HG02885 (cell line): Measurements from ENCODE around the gene PCDH9.

Experiments used
- ATAC-seq: cut with Tn5 transposase; IDR thresholded peaks from one replicate; pipeline ENCODE4 v1.9.1; 2021; ENCODE audit warnings: mild to moderate bottlenecking; ENCODE audit not compliant: unreplicated experiment, poor library complexity

The PCDH9 gene

DNA sequence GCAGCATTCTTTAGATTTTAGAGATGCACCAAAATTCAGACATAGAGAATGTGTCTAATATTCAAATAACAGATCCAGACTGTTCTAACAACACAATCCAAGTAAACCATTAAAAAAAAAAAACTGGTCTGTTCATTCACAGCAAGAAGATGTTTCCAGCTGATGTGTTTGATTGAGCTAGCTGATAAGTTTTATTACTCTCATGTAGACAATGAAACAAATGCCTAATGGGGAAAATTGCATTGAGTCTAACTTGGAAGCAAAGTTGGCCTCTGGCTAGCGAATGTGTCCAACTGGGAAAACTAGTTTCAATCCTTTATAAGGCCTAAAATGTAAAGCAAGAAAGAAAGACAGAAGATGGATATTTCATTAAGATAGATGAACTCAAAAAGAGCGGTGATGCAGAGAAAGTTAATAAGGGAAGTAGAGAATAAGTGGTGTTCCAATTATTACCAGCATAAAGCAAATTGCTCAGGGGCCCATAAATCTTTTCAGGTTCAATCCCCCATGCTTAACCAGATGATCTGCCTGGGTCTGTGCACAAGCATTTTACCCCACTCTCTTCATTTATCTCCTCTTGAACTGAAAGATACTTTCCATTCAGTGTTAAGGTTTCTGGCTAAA, 54.2 kb downstream of the PCDH9 start:
- no peak for ATAC-seq

DNA sequence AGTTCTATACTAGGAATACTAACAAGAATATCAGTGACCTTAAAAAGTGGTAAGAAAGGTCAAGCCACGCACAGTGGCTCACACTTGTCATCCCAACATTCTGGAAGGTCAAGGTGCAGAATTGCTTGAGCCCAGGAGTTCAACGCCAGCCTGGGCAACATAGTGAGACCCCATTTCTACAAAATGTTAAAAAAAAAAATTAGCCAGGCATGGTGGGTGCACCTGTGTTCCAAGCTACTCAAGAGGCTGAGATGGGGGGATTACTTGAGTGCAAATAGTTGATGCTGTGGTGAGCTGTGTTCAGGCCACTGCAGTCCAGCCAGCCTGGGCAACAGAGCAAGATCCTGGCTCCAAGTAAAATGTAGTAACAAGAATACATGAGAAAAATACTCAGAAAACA, 61.8 kb downstream of the PCDH9 start:
- ATAC-seq, result no peak

DNA sequence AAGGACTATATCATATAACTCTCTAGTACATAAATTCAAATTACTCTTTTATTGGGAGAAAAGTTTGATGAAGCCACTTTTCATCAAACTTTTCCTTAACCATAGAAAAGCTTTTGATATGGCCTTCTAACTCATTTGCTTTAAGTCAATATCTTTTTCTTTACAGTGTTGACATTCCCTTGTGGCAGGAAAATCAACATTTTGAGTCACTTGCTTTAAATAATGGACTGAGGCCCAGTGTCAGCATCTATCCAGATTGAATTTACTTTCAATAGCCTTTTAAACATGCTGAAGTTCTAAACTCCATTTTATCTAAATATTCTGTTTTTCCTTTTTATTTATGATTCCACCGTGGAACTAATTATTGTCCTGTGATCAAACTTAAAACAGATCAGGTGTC, 62.7 kb downstream of the PCDH9 start:
- ATAC-seq, result no peak

DNA sequence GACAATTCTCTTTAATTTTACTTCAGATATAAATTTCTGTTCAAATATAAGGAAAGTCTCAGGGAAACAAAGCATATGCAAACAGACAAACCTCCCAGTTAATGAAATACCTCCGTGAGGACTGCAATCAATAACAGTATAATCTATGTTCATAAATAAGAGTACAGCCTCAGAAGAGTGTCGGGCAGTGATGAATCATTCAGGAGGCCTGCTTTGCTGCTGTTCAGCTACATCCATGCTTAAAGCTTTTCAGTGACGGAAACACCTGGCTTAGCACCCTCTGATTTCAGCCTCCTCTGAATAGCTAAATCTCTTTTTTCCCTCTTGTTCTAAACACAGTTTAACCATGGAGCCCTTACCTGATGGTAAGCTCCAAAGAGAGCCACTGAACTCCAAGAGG, 69.0 kb downstream of the PCDH9 start:
- no peak for ATAC-seq

DNA sequence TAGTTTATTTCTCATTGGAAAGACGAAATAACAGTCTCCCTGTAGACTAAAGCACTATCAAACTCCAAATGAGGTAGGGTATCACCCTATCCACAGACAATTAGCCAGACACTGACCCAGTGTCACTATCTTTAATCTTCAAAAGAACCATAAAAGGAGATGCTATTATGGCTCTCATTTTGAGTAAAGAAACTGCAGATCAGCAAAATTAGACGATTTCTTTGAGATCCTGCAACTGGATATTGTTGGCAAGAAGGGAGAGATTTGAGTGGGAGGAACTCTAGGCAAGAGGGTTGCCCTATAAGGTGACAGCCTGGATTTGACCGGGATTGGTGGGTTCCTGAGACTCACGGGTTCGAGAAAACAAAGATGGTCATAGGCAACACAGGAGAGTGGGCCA, 71.2 kb downstream of the PCDH9 start:
- no peak for ATAC-seq

DNA sequence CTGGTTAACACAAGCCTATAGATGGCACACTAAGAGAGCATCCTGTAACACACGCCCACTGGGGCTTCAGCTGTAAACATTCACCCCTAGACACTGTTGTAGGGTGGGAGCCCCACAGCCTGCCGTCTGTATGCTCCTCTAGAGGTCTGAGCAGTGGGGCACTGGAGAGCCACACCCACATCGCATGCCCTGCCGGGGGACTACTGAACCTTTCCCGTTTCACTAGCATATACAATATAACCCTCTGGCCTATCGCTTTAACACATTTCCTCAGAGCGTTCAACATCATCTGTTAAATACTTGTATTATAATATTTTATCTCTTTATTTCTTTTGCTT, 73.4 kb downstream of the PCDH9 start:
- no peak for ATAC-seq

DNA sequence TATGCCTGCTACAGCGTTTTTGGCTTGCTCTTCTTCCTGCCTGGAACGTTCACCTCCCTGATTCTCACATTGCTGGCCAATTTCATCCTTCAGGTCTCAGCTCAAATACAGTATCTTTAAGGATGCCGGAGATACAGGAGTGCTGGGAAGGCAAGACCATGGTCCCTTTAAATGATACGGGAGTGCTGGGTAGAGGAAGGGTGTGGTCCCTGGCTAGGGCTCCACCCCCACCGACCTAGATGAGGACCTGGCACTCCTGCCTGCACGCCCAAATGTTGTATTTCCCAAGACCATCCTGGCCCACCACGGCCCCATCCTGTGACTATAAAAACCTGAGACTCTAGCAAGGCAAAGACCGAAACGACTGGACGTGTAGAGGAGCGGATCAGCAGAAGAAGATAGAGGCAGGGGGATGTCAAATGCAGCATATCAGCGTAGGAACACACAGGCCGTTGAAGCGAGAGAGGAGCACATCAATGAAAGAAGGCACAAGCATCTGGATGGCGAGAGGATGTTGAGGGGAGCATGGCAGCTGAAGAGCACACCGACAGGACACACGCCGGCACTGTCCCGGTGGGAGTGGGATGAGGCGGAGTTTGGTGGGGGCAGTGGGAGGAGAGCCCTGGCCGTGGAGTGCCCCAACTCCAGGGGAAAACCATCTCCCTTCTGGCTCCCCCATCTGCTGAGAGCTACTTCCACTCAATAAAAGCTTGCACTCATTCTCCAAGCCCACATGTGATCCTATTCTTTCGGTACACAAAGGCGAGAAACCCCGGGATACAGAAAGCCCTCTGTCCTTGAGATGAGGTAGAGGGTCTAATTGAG, 74.0 kb downstream of the PCDH9 start:
- no peak for ATAC-seq

DNA sequence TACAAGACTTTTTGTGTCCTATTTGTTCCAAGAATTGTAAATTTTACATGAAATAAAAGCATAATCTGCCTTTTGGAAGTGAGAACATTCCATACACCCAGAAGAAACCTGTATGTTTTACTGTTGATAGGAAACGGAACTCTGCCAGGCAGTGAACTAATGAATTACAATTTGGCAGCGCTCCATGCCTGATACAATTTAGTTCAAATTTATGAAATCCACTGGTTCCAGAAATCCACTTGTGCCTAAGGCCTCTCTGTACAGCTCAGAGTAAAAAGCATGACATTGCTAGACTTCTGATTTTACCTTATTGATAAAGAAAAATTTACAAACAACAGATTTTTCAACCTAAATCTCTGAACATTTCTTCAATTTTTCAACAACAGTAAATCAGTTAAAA, 78.1 kb downstream of the PCDH9 start:
- no peak for ATAC-seq

DNA sequence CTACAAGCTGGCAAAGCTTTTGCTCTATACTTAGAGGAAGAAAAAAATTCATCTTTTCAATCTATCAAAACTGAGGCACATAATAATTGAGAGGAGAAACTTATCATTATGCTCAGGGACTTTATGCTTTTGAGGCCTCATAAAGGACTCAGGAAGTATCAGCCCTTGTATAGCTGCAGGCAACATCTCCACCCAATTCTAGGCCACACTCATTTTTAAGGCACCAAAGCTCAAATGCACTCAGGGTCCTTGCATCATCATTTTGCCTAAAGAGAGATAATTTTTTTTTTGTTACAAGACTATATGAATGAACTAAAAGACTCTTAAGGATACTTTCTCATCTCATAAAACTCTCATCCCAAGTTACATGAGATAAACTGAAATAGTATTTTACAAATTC, 78.5 kb downstream of the PCDH9 start:
- no peak for ATAC-seq

DNA sequence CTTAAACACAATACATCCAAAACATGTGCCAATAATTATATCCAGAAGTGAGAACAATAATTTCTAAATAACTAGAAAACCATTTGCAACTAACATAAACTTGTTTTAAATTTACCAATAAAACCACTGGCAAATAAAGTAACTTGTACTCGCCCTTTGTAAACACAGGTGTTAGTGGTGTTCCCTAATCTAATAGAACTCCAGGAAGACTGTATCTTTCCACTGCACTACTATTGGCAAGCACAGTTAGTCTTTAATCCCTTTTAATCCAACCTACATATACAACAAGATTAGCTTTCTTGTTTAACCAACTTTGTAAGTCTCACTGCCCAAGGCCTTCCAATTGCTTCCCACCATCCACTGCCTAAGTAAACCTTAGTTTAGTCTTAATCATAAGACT, 79.5 kb downstream of the PCDH9 start:
- ATAC-seq, result no peak

DNA sequence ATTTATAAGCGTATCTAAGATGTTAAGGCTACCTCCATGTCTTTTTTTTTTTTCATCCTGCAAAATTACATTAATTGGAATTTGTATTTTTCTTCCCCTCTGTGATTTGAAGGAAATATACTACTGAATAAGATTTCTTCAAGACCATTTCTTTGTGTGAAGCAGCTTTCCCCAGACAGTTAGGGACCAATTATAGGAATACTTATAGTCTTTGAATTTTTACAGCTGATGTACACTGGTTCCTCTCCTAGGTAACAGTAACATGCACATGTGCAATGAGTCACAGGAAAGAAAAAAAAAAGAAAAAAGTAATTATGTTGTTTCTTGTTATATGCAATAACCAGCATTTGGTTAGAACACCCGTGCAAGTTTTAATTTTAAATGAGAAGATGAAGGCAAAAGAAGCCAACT, 82.0 kb downstream of the PCDH9 start:
- ATAC-seq, result no peak

DNA sequence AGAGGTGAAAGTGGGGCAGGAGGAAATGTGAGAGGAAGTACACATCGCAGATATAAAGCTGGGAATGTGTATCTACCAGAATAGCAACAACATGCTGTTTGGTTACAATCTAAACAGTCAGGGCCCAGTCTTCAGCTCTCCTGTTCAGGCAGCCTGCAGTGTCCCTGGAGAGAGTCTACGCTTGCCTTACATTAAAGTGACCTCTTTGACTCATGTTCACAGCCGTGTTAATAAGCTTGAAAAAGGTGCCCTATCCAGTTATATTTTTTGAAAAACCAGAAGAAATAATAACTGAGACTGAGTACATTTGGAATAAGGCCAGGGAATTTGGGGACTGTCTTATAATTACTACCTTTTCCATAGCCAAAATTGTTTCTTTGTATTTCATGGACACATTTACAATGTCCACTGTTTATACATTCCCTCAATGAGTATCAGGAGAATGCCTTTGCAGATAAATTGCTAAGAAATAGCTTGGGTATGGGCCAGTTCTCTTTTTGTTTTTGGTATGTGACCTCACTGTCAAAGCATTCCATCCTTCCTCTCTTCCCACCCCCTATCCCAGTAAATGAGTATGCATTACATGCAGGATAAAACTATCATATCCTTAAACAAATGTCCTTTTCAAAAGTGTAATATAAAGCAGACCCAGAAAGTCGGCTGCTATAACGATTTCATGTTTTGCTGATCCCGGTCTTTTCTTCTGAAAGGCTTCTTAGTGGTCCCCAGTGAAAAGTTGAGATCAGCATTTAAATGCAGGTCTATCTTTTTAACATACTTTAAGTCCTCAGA, 82.6 kb downstream of the PCDH9 start:
- no peak for ATAC-seq

DNA sequence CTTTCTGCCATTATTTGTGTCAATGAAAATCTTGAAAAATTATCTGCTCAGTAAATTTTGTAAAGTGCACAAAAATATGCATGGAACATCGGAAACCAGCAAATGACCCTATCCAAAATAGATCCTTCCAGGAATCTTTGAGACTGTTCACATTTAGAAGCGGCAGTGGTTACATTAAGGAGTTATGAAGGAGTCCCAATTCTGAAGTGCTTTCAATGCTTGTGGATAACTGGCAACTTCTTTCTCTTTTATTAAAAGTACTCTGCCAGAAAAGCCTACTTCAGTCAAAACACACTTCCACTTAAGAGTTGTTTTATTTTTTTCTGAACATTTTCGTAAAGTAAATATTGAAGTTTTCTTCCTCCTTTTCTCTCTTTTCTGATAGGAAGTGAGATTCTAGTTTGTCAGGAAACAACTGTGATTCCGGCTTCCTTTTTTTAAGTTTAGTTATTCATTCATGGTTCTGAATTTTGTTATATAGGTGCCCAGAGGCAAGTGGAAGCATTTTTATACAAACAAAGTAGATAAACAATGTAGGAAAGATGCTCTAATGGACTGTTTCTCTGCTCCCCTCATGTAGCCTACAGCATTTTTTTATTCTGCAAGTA, 83.5 kb downstream of the PCDH9 start:
- no peak for ATAC-seq

DNA sequence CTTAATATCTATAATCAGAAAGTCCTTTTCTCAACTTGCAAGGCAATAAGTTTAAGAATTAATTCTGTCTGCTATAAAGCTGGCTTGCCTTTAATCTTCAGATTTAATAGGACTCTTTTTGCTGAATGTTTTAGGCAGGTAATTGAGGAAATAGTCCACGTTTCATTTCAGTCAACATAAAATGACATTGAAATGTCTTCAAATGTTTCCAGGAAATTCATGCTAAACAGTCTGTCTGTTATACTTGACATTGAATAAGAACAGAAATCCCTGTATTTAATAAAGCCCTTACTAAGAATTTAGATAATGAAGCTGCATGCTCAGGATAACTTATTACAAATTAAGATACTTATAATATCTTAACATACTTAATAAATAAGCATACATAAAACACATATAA, 84.2 kb downstream of the PCDH9 start:
- ATAC-seq, result no peak

DNA sequence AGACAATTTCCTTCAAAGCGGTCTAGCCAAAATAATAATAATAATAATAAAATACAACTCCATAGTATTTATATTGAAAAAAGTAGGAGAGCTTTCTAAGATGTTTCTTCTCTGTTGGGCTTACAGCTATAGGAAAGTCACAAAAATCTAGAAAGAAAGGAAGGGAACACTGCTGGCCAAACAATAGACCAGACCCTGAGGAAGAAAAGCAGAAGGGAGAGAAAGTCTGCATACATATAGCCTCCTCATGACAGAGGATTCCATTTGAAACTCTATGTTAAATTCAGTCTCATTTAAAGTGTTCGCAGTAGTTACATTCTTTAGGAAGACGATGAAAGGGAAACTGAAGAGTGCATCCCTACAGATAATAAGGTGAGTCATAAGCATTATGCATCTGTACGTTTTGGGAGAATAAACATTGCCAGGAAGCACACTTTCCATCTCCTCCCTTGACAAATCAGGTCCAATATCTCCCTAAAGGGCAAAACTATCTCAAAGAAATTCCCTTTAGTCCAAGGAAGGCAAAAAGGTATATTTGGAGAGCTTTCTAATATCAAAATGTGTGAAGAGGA, 86.5 kb downstream of the PCDH9 start:
- ATAC-seq, result no peak

DNA sequence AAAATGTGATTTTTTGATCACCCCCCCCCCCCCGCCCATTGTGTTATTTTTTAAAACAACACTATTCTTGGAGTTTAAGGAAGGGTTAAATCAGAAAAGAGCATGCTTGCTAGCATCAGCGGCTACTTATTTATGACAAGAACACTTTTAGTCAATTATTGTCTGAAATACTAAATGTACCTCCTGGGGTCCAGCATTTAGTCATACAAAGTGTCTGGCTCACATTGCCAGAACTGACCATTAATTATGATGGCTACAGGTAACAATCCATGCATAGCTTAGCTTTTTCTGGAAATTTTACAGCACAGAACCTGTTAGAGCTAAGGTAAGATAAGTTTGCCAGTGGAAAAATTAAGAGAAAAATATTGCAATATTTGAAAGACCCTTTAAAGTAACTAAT, 90.1 kb downstream of the PCDH9 start:
- no peak for ATAC-seq

DNA sequence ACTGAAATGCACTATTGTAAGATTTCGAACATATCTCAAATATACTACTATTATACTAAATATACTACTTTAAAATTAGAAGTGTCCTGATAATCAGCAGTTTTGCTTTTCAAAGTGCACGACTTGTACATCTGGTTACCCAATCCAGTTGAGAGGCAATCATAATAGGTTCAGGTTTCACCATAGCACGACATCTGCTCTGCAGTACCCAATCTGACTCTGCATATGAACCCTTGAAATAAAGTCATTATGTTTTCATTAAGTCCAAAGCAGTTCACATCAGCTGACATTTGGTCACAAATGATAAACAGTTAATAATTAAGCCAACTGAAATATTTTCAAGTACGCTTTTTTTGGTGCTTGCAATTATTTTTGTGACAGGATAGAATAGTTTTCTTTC, 90.6 kb downstream of the PCDH9 start:
- ATAC-seq, result no peak

DNA sequence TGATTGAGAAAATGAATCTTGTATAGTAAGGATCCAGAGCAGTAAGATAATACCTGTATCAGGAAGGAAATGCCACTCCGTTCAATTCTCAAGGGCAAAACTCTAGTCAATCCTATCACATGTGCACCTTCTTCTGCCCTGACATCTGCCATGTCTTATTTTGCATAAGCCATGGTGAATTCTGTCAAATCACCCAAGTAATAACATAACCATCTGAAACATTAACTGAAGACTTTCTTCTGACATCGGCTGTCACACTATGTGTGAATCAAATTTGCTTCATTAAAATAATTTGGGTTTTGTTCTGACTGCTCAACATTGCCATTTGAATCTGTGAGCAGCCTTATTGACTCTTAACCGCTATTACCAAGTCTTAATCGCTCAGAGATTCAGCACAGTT, 91.2 kb downstream of the PCDH9 start:
- ATAC-seq, result no peak

DNA sequence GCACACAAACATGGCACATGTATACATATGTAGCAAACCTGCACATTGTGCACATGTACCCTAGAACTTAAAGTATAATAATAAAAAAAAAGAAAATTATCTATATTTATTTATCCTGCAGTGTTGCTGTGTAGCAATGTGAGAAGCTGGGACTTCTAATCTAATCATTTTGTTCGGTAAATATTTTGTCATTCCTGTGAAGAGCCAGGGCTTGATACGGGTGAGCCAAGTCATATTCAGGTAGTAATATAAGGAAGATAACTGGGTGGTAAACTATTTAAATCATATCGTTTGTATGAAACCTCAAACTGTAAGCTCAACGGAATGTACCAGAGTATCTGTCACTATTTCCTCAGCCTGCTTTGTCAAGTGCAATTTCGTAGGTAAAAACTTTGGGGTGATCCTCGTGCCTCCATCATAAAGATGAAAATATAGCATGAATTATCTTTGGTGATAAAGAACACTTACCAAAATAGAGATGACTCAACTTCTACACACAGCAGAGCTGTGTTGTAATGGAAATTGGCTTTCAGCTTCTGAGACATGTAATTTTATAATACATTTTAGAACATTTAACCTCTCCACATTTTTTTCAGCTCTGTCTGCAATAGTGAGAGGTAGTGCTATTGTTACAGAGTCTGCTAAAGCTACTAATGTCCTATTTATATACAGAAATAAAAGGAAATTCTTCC, 92.9 kb downstream of the PCDH9 start:
- ATAC-seq, result no peak

DNA sequence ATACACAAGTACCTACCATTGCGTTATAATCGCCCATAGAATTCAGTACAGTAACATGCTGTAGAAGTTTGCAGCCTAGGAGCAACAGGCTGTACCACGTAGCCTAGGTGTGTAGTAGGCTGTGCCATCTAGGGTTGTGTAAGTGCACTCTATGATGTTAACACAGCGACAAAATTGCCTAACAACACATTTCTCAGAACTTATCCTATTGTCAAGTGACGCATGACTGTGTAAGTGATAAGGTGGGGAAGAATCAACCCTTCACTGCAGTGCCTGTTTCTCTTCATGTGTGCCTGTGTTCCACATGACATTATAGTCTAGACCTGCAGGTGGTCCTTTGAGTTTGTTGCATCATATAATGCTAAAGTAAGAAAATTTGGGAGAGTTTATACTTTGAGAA, 94.0 kb downstream of the PCDH9 start:
- ATAC-seq, result no peak
